HepG2 (cell line): Measurements from ENCODE around the gene AFTPH. TPM values are rescaled to one million over a fixed set of nuclear protein-coding genes. Genes with fewer than 3 reads are reported as not detected.
A peak's percentile ranks its signal among the peaks of the same experiment; 100 is the strongest.

Experiments
- ARNTL ChIP-seq: sonication (generic); formaldehyde crosslinking; IDR thresholded peaks from 2 replicates; pipeline ENCODE4 v1.4.0; 2020; ENCODE audit warnings: mild to moderate bottlenecking, missing genetic modification reagents
- BORCS8-MEF2B ChIP-seq: sonication (generic); formaldehyde crosslinking; IDR thresholded peaks from 2 replicates; pipeline ENCODE4 v1.8.0; 2022; ENCODE audit warnings: mild to moderate bottlenecking, missing genetic modification reagents
- E2F5 ChIP-seq: sonication (generic); formaldehyde crosslinking; conservative IDR thresholded peaks from 2 replicates; pipeline ENCODE4 v1.4.0; 2020; ENCODE audit warnings: missing genetic modification reagents
- HDAC2 ChIP-seq: sonication (generic); formaldehyde crosslinking; IDR thresholded peaks from 2 replicates; pipeline ENCODE4 v1.4.0; 2020; ENCODE audit warnings: missing genetic modification reagents
- KLF16 ChIP-seq, 2 experiments: sonication (generic) in 1 of 2; formaldehyde crosslinking in 1 of 2; IDR thresholded peaks; 2 replicates each; pipeline versions ENCODE4 v1.6.1 to v1.8.0; 2016 to 2023; ENCODE audit warnings: missing genetic modification reagents in 2 of 2, missing compliant biosample characterization in 1 of 2
- TFAP4 ChIP-seq: sonication (generic); IDR thresholded peaks from 2 replicates; pipeline ENCODE4 v1.6.1; 2016; ENCODE audit warnings: low read depth, borderline replicate concordance
- U2AF2 ChIP-seq: fragments of 200-400 bp; formaldehyde crosslinking; IDR thresholded peaks from 2 replicates; pipeline ENCODE4 v1.6.1; 2017; ENCODE audit warnings: low read depth, mild to moderate bottlenecking, low read length
- ZBTB49 ChIP-seq: sonication (generic); formaldehyde crosslinking; IDR thresholded peaks from 2 replicates; pipeline ENCODE4 v1.4.0; 2020; ENCODE audit warnings: missing genetic modification reagents, borderline replicate concordance
- ZNF280B ChIP-seq: sonication (generic); formaldehyde crosslinking; IDR thresholded peaks from 2 replicates; pipeline ENCODE4 v1.5.0; 2020; ENCODE audit warnings: missing genetic modification reagents, mild to moderate bottlenecking, borderline replicate concordance
- ZNF703 ChIP-seq: sonication (generic); formaldehyde crosslinking; IDR thresholded peaks from 2 replicates; pipeline ENCODE4 v1.5.1; 2020; ENCODE audit warnings: missing genetic modification reagents, mild to moderate bottlenecking, moderate library complexity, borderline replicate concordance
- polyA plus RNA-seq, 8 experiments: library from polyadenylated mRNA; depleted of rRNA in 3 of 8; stranded (reverse) in 7 of 8; unstranded in 1 of 8; fragments of >200 nt; fragmentation: Illumina TruSeq in 4 of 8; extraction: Trizol in 4 of 8; gene quantifications; 2 replicates each; pipeline versions ENCODE4 v1.2.1 to v1.2.3, GENCODE V29; 2011 to 2016; ENCODE audit warnings: low read depth in 4 of 8, missing spikeins in 1 of 8, mixed read lengths in 1 of 8; ENCODE audit not compliant: insufficient read depth in 1 of 8
- total RNA-seq, 5 experiments: library from RNA; depleted of rRNA; stranded (reverse); fragments of >200 nt; fragmentation: Illumina TruSeq; extraction: Trizol; gene quantifications; 2 replicates each; pipeline ENCODE4 v1.2.3, GENCODE V29; 2016; ENCODE audit warnings: low read depth in 1 of 5
- TF ChIP-seq, protein P1 (sequence below): sonication (generic); formaldehyde crosslinking; IDR thresholded peaks from 2 replicates; pipeline ENCODE4 v1.4.0; 2020; ENCODE audit warnings: mild to moderate bottlenecking, missing genetic modification reagents, borderline replicate concordance
- TF ChIP-seq, protein P2 (sequence below): fragments of 450-650 bp; IDR thresholded peaks from 2 replicates; pipeline ENCODE4 v1.6.1; 2017
- TF ChIP-seq, protein P3 (sequence below): sonication (generic); formaldehyde crosslinking; IDR thresholded peaks from 2 replicates; pipeline ENCODE4 v1.4.0; 2020; ENCODE audit warnings: mild to moderate bottlenecking, missing genetic modification reagents

Gene AFTPH
- total and polyA plus RNA-seq, 2 of the 13 experiments (the other 11 are each of a cell fraction or from before 2014, with no cell fraction given): 27.5 to 36.8 TPM

DNA sequence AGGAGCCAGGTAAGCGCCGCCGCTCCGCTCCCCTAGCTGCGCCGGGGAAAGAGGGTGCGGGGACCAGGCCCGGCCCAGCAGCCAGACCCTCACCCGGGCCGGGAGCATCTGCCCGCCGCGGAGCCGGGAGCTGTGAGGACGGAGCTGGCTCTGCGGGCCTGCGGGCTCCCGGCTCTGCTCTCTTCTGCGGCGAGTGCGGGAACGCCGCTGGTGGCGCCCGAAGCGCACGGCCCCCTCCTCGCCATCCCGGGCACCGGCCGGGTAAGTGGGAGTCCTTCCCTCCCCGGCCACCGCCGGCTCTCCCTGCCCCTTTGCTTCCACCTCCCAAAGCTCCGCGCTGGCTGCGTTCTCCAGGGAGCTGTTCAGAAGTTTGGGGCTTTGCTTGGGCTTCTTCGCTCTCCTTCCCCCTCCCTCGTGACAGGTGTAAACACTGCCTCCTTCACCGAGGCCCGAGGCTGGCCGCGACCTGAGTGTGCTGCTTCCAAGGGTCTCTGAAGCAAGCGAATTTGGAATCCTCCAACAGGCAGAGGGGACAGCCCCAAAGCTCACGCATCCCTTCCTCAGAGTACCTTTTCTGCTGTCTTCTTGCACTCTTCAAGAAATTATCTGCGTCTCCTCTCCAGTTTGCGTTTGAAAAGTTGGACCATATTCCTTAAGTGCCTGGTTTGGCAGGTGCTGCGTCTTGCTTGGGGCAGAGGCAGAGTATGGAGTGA lies 632 bp downstream of the AFTPH start (continued):
- TF ChIP-seq ZBTB49 (CRISPR knock-in tag) (no peak), ZNF280B (CRISPR knock-in tag) (no peak), E2F5 (CRISPR knock-in tag) (0 out of 2 replicates have a peak, but pooled peaks have one; percentile 45), TFAP4 (no peak), ZNF703 (CRISPR knock-in tag) (no peak), U2AF2 (0 out of 2 replicates have a peak, but pooled peaks have one; percentile 31), HDAC2 (CRISPR knock-in tag) (no peak), KLF16 (CRISPR knock-in tag; IDR thresholded peaks at IDR 0.05) (peak in 1 of 2 experiments; percentile 72; a peak in 1 of 4 replicates), ARNTL (CRISPR knock-in tag) (0 out of 2 replicates have a peak, but pooled peaks have one; percentile 16), BORCS8-MEF2B (CRISPR knock-in tag) (peak; percentile 49; the same call in 1 of the 2 replicates)
- TF ChIP-seq, protein P1, sequence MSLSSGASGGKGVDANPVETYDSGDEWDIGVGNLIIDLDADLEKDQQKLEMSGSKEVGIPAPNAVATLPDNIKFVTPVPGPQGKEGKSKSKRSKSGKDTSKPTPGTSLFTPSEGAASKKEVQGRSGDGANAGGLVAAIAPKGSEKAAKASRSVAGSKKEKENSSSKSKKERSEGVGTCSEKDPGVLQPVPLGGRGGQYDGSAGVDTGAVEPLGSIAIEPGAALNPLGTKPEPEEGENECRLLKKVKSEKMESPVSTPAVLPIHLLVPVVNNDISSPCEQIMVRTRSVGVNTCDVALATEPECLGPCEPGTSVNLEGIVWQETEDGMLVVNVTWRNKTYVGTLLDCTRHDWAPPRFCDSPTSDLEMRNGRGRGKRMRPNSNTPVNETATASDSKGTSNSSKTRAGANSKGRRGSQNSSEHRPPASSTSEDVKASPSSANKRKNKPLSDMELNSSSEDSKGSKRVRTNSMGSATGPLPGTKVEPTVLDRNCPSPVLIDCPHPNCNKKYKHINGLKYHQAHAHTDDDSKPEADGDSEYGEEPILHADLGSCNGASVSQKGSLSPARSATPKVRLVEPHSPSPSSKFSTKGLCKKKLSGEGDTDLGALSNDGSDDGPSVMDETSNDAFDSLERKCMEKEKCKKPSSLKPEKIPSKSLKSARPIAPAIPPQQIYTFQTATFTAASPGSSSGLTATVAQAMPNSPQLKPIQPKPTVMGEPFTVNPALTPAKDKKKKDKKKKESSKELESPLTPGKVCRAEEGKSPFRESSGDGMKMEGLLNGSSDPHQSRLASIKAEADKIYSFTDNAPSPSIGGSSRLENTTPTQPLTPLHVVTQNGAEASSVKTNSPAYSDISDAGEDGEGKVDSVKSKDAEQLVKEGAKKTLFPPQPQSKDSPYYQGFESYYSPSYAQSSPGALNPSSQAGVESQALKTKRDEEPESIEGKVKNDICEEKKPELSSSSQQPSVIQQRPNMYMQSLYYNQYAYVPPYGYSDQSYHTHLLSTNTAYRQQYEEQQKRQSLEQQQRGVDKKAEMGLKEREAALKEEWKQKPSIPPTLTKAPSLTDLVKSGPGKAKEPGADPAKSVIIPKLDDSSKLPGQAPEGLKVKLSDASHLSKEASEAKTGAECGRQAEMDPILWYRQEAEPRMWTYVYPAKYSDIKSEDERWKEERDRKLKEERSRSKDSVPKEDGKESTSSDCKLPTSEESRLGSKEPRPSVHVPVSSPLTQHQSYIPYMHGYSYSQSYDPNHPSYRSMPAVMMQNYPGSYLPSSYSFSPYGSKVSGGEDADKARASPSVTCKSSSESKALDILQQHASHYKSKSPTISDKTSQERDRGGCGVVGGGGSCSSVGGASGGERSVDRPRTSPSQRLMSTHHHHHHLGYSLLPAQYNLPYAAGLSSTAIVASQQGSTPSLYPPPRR: no peak
- TF ChIP-seq, protein P2, sequence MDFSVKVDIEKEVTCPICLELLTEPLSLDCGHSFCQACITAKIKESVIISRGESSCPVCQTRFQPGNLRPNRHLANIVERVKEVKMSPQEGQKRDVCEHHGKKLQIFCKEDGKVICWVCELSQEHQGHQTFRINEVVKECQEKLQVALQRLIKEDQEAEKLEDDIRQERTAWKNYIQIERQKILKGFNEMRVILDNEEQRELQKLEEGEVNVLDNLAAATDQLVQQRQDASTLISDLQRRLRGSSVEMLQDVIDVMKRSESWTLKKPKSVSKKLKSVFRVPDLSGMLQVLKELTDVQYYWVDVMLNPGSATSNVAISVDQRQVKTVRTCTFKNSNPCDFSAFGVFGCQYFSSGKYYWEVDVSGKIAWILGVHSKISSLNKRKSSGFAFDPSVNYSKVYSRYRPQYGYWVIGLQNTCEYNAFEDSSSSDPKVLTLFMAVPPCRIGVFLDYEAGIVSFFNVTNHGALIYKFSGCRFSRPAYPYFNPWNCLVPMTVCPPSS: no peak
- TF ChIP-seq, protein P3, sequence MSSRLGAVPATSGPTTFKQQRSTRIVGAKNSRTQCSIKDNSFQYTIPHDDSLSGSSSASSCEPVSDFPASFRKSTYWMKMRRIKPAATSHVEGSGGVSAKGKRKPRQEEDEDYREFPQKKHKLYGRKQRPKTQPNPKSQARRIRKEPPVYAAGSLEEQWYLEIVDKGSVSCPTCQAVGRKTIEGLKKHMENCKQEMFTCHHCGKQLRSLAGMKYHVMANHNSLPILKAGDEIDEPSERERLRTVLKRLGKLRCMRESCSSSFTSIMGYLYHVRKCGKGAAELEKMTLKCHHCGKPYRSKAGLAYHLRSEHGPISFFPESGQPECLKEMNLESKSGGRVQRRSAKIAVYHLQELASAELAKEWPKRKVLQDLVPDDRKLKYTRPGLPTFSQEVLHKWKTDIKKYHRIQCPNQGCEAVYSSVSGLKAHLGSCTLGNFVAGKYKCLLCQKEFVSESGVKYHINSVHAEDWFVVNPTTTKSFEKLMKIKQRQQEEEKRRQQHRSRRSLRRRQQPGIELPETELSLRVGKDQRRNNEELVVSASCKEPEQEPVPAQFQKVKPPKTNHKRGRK (CRISPR knock-in tag): no peak
